SJSA1 (cell line): ENCODE results near the gene CHD1L. TPM values are rescaled to one million over a fixed set of nuclear protein-coding genes. Genes with fewer than 3 reads are reported as not detected.
"Not testable (repeated sequence)": the region's sequence is repeated elsewhere in the genome, so short reads cannot be mapped to it uniquely, and the experiment has no call there.

ENCODE experiments used
- DNase-seq, 2 experiments: peaks; one replicate each; pipeline ENCODE4 v3.0.0-alpha.2; 2015 to 2020; ENCODE audit warnings: low spot score in 2 of 2, low read depth in 1 of 2
- H3K27ac ChIP-seq: fragments of 250-450 bp; sonication (Bioruptor Pico); 2 replicates; pipeline ENCODE4 v1.5.1; 2020; ENCODE audit warnings: mild to moderate bottlenecking, moderate library complexity
- H3K27me3 ChIP-seq: fragments of 250-450 bp; sonication (Bioruptor Pico); replicated peaks from 2 replicates; pipeline ENCODE4 v1.5.1; 2020; ENCODE audit warnings: mild to moderate bottlenecking, moderate library complexity
- H3K36me3 ChIP-seq: fragments of 250-450 bp; sonication (Bioruptor Pico); 2 replicates; pipeline ENCODE4 v1.5.1; 2020; ENCODE audit warnings: mild to moderate bottlenecking
- H3K4me1 ChIP-seq: fragments of 250-450 bp; sonication (Bioruptor Pico); replicated peaks from 2 replicates; pipeline ENCODE4 v1.6.1; 2021; ENCODE audit warnings: mild to moderate bottlenecking
- H3K4me3 ChIP-seq: fragments of 250-450 bp; sonication (Bioruptor Pico); 2 replicates; pipeline ENCODE4 v1.5.1; 2020; ENCODE audit warnings: mild to moderate bottlenecking
- H3K9me3 ChIP-seq: fragments of 250-450 bp; sonication (Bioruptor Pico); replicated peaks from 2 replicates; pipeline ENCODE4 v1.5.1; 2020; ENCODE audit warnings: mild to moderate bottlenecking
- total RNA-seq: library from RNA; depleted of rRNA; stranded (reverse); fragments of >200 nt; shearing (Covaris generic); gene quantifications from 2 replicates; pipeline ENCODE4 v1.2.3, GENCODE V29; 2014

The CHD1L gene
- total RNA-seq, 1 experiment from 2014 or later: 52.5 TPM

DNA sequence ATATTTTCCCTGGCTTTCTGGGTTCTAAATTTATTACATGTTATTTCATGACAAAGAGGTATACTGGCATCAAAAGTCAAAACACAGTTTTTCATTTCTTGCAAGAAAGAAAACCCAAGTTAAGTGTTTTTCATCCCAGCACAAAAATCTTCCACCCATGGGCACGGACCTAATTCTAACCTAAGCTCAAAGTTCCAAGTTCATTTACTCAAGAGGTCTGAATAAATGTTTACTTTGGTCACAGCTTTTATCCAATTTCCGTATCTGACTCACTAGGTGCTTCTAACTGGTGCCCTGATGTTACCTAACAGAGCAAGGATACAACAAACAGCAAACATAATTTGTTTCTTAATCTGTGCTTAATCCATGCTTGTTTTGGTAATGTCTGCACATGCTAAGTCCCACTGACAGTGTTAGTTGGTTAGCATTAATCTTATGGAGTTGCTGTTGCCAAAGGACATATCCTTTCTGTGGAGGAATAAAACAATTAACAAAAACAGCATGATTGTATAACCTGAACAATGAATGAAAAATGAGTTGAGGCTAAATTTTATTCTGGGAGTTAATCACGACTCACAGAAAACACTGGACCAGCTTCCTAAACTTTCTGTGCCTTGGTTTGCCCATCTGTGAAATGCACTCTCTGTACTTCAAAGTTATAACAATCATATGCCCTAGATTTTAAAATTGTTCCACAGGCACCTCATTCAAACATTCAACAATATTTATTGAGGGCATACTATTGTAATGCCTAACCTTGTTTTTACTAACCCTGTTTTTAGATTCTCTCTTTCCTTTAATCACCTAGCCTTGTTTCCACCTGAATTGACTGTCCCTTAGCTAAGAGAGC lies 4.2 kb upstream of the CHD1L start:
- H3K27ac ChIP-seq: no peak overlapping the region
- H3K9me3 ChIP-seq: no peaks in the 10 kb centered on the region
- peaks cover 3% of the 10 kb centered on the region for H3K36me3 ChIP-seq
- no peak overlapping the region for H3K4me3 ChIP-seq
- no peak for DNase-seq
- H3K4me1 ChIP-seq: peaks cover 5% of the 10 kb centered on the region; the same call in 1 of the 2 replicates
- no peaks in the 10 kb centered on the region for H3K27me3 ChIP-seq

DNA sequence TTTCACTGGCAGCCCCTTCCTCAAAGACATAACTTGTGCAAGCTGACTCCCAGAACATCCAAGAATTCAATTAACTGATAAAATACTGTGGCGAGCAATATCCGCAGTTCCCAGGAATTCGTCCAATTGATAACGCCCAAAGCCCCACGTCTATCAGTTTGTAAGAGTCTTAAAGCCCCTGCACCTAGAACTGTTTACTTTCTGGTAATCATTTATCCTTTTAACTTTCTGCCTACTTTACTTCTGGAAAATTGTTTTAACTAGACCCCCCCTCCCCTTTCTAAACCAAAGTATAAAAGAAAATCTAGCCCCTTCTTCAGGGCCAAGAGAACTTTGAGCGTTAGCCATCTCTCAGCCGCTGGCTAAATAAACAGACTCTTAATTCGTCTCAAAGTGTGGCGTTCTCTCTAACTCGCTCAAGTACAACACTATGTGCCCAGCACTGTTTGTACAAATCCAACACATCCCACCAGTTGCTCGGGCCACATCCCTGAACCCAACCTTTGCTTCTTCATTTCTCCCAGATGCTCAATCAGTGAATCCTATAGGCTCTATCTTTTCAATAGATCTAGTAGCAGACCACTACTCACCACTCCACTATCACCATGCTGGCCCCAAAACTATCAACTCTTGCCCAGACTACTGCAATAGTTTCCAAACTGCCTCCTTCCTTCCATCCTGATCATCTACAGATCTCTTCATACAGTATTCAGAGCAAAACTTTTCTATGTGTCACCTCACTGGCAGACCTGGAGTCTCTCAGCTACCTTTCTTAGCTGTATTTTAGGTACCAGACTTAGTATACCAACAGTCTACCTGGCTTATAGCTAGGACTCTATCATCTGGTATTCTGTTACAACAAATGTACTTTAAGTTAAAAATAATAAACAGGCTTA lies 3.3 kb upstream of the CHD1L start:
- H3K36me3 ChIP-seq: peaks cover 3% of the 10 kb centered on the region
- H3K27ac ChIP-seq: no peak overlapping the region
- no peaks in the 10 kb centered on the region for H3K9me3 ChIP-seq
- H3K4me1 ChIP-seq: peaks cover 11% of the 10 kb centered on the region
- H3K4me3 ChIP-seq: no peak overlapping the region
- no peaks in the 10 kb centered on the region for H3K27me3 ChIP-seq
- no peak for DNase-seq

DNA sequence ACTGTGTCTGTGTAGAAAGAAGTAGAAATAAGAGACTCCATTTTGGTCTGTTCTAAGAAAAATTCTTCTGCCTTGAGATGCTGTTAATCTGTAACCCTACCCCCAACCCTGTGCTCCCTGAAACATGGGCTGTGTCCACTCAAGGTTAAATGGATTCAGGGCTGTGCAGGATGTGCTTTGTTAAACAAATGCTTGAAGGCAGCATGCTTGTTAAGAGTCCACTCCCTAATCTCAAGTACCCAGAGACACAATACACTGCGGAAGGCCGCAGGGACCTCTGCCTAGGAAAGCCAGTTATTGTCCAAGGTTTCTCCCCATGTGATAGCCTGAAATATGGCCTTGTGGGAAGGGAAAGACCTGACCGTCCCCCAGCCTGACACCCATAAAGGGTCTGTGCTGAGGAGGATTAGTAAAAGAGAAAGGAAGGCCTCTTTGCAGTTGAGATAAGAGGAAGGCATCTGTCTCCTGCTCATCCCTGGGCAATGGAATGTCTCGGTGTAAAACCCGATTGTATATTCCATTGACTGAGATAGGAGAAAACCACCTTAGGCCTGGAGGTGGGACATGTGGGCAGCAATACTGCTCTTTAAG lies 2.3 kb upstream of the CHD1L start:
- not testable (repeated sequence) for H3K27me3 ChIP-seq, DNase-seq, H3K36me3 ChIP-seq, H3K27ac ChIP-seq, H3K9me3 ChIP-seq, H3K4me3 ChIP-seq
- H3K4me1 ChIP-seq: peaks cover 11% of the 10 kb centered on the region

DNA sequence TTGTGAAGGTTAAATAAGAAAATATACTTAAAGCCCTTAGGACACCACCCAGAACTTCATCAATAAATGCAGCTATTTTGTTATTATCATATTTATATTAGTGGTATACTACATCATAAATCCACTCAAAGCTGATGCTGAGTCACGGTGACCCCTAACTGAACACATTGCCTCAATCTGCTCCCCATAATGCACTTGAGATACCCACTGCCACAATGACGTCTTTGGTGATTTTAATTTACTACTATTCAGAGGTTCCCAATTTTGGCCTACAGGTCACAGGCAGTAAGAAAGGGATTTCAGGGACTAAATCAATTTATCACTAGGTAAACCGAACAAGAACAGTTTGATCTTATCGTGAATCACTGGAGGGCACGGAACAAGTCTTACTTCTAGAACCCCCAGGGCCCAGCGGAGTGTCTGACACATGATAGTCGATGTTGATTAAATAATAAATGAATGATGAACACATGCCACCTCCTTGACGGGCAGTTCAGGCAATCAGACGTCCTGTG lies 493 bp upstream of the CHD1L start:
- Histone ChIP-seq H3K9me3 (no peaks in the 10 kb centered on the region), H3K27me3 (no peaks in the 10 kb centered on the region), H3K36me3 (peaks cover 3% of the 10 kb centered on the region), H3K4me3 (peak overlapping the region; percentile 95), H3K4me1 (peaks cover 11% of the 10 kb centered on the region), H3K27ac (no peak overlapping the region)
- DNase-seq: no peak

DNA sequence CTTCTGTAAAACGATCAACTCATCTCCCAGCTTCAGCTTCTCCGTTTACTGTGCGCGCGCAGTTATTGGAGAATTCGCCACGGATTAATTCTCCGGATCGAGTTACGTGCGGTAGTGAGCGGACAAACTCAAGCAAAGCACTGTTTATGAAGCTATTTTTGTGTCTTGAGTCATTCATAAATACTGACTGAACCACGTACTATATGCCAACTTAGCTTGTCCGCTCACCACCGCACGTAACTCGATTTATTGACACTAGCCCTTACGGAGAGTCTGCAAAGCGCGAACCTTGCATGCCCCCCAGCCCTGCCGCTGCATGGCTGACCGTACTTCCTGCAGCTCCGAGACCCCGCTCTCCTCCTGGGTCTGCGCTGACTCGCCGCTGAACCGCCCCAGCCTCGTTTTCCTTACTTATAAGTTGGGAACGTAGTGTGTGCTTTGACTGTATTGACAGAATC lies 773 bp downstream of the CHD1L start:
- DNase-seq: no peak
- H3K27ac ChIP-seq: peak overlapping the region; percentile 77; the same call in 1 of the 2 replicates
- H3K36me3 ChIP-seq: peaks cover 3% of the 10 kb centered on the region
- no peaks in the 10 kb centered on the region for H3K9me3 ChIP-seq
- H3K4me3 ChIP-seq: peak overlapping the region; percentile 95
- H3K4me1 ChIP-seq: peaks cover 11% of the 10 kb centered on the region
- no peaks in the 10 kb centered on the region for H3K27me3 ChIP-seq

DNA sequence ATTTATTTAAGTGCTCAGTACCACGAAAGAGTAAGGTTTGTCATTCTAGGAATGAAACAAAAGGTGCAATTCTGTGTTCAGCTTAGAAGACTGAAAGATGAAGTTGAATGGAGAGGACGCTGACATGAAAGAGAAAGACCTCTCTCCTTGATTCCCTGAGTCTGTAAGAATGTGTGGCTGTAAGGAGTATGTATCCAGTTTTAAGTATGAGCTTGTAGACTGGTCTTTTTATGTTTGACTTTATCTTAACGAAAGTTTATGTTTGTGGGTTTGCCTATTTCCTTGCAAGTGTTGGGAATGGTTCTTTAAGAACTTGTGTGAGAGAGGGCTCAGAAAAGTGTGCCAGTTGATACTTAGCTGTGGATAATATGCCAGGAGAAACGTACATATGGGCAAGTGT lies 1.4 kb downstream of the CHD1L start:
- Histone ChIP-seq H3K36me3 (peaks cover 3% of the 10 kb centered on the region), H3K9me3 (no peaks in the 10 kb centered on the region), H3K27ac (no peak overlapping the region), H3K27me3 (no peaks in the 10 kb centered on the region), H3K4me1 (peaks cover 11% of the 10 kb centered on the region), H3K4me3 (peak overlapping the region; percentile 95)
- DNase-seq: peak in 1 of 2 experiments; percentile 12

DNA sequence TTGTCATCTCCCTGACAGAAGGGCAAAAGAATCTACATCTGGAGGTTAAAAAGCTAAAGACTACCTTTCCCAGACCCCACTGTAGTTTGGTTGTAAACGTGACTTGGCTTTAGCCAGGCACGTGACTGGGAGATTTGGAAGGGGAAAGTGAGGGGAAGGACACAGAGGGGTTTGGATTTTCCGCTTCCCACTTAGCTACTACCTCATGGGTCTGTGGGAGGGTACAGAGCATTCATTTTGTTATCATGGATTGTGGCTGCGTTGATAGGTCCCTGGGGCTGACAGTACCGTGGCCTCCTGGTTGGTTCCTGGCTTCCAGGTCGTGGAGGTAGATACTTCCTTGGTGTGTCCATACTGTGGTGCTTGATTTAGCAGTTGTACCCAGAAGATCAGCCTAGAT lies 2.6 kb downstream of the CHD1L start:
- H3K36me3 ChIP-seq: peaks cover 3% of the 10 kb centered on the region
- H3K27me3 ChIP-seq: no peaks in the 10 kb centered on the region
- no peak overlapping the region for H3K27ac ChIP-seq
- H3K4me3 ChIP-seq: no peak overlapping the region
- no peaks in the 10 kb centered on the region for H3K9me3 ChIP-seq
- H3K4me1 ChIP-seq: peaks cover 11% of the 10 kb centered on the region
- DNase-seq: no peak

DNA sequence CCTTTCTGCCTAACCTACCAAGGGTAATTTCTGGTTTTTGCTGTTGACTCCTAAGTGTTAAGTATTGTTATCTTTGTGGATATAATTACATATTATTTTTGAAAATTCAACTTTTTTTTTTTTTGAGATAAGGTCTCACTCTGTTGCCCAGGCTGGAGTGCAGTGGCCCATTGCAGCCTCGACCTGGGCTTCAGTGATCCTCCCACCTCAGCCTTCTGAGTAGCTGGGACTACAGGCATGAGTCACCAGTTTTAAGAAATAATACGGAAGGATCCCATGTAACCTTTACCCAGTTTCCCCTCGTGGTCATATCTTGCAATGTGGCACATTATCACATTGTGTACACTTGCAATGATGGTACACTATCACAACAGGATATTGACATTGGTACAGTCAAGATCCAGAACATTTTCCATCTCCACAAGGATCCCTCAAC lies 3.1 kb downstream of the CHD1L start:
- Histone ChIP-seq H3K27ac (no peak overlapping the region), H3K36me3 (peaks cover 3% of the 10 kb centered on the region), H3K4me1 (peaks cover 11% of the 10 kb centered on the region), H3K4me3 (no peak overlapping the region), H3K27me3 (no peaks in the 10 kb centered on the region), H3K9me3 (no peaks in the 10 kb centered on the region)
- no peak for DNase-seq

DNA sequence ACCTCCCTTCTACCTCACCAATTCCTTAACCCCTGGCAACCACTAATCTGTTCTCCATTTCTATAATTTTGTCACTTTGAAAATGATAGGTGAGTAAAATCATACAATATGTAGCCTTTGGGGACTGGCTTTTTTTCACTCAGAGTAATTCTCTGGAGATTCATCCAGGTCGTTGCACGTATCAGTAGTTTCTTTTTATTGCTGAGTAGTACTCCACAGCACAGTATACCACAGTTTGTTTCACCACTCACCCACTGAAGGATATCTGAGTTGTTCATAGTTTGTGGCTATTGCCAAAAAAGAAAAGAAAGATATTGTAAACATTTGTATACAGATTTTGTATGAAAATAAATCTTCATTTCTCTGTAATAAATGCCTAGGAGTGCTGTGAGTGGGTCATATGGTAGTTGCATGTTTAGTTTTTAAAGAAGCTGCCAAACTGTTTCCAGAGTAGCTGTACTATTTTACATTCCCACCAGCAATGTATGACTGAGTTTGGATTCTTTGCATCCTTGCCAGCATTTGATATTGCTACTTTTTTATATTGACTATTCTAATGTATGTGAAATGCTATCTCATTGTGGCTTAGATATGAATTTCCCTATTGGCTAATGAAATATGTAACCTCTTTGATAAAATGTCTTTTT lies 3.7 kb downstream of the CHD1L start:
- Histone ChIP-seq H3K27ac (no peak overlapping the region), H3K4me1 (peaks cover 11% of the 10 kb centered on the region), H3K9me3 (no peaks in the 10 kb centered on the region), H3K4me3 (no peak overlapping the region), H3K27me3 (no peaks in the 10 kb centered on the region), H3K36me3 (peaks cover 3% of the 10 kb centered on the region)
- no peak for DNase-seq

DNA sequence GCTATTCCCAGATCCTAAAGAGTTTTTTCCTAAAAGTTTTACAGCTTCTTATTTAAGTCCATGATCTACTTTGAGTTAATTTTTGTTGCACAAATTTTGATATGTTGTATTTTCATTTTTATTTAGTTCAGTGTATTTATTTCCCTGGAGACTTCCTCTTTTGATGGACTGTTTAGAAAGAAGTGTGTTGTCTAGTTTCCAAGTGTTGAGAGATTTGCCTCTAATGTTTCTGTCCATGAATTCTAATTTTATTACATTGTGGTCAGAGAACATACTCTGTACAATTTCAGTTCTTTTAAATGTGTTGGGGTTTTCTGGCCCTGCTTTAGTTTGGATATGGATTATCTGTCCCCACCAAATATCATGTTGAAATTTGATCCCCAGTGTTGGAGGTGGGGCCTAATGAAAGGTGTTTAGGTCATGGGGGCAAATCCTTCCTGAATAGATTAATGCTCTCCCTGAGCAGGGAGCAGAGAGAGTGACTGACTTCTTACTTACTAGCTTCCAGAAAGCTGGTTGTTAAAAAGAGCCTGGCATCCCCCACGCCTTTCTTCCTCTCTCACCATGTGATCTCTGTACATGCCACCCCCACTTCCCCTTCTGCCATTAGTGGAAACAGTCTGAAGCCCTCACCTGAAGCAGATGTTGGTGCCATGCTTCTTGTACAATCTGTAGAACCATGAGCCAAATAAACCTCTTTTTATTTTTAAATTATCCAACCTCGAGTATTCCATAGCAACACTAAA lies 4.6 kb downstream of the CHD1L start:
- no peak overlapping the region for H3K27ac ChIP-seq
- peaks cover 3% of the 10 kb centered on the region for H3K36me3 ChIP-seq
- H3K9me3 ChIP-seq: no peaks in the 10 kb centered on the region
- peaks cover 9% of the 10 kb centered on the region for H3K4me1 ChIP-seq
- H3K4me3 ChIP-seq: no peak overlapping the region
- H3K27me3 ChIP-seq: no peaks in the 10 kb centered on the region
- no peak for DNase-seq

DNA sequence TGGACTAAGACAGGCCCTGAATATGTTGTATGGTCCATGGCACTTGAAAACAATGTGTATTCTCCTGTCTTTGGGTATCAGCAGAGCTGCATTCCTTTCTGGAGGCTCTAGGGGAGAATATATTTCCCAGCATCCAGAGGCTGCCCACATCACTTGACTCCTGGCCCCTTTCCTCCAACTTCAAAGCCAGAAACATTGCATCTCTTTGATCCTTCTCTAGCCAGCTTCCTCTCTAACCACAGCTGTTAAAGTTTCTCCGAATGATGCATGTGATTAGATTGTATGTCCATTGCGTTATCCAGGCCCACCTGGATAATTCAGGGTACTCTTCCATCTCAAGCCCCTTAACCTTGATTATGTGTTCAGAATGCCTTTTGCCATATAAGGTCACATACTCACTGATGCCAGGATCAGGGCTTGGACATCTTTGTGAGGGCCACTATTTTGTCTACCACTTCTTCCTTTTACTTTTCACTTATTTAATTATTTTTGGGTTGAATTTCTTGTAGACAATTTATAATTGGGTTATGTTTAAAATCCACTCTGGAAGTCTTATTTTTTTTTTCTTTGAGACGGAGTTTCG lies 5.3 kb downstream of the CHD1L start:
- Histone ChIP-seq H3K36me3 (peaks cover under 1% of the 10 kb centered on the region), H3K4me1 (peaks cover 6% of the 10 kb centered on the region), H3K27me3 (no peaks in the 10 kb centered on the region), H3K4me3 (no peak overlapping the region), H3K27ac (no peak overlapping the region), H3K9me3 (no peaks in the 10 kb centered on the region)
- DNase-seq: no peak

DNA sequence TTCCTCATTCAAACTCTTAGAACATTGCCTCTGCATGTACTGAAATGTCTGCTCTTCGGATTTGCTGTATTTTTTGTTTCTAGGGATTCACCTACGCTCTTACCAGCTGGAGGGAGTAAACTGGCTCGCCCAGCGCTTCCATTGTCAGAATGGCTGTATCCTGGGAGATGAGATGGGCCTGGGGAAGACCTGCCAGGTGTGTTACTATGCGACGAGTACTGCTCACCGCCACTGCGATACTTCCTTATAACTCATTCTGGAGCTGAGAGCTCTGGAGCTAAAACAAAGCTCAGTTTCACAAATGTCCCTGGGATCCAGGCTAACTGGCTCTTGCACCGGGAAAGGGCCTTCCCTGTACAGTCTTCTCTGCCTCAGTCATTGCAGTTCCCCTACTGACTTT lies 10.1 kb downstream of the CHD1L start:
- no peaks in the 10 kb centered on the region for H3K4me1 ChIP-seq
- H3K9me3 ChIP-seq: no peaks in the 10 kb centered on the region
- peaks cover 16% of the 10 kb centered on the region for H3K36me3 ChIP-seq
- H3K27me3 ChIP-seq: no peaks in the 10 kb centered on the region
- DNase-seq: no peak
- no peak overlapping the region for H3K27ac ChIP-seq
- no peak overlapping the region for H3K4me3 ChIP-seq
